CD14-positive monocyte (primary cell): ENCODE measurements around the gene TNKS1BP1. TPM values are rescaled to one million over a fixed set of nuclear protein-coding genes. Genes with fewer than 3 reads are reported as not detected.

Experiments used
- DNase-seq, 3 donors: peaks; one replicate each; pipeline ENCODE4 v3.0.0-alpha.2; 2011 to 2022
- H2AFZ ChIP-seq: 2 replicates; pipeline ENCODE4 v1.6.0; 2012; ENCODE audit warnings: mild to moderate bottlenecking, low read depth, low read length, inconsistent platforms; ENCODE audit not compliant: insufficient read depth, poor library complexity, severe bottlenecking
- H3K27ac ChIP-seq, 2 donors: 1 replicate in 1 of 2; 2 replicates in 1 of 2; pipeline ENCODE4 v1.5.1; 2012 to 2013; ENCODE audit warnings: low read length in 2 of 2, control low read depth in 1 of 2, inconsistent platforms in 1 of 2, low read depth in 1 of 2, mild to moderate bottlenecking in 1 of 2
- H3K27me3 ChIP-seq, 2 donors: one replicate each; pipeline versions ENCODE4 v1.6.0 to v1.6.1; 2011 to 2013; ENCODE audit warnings: low read length in 2 of 2; ENCODE audit not compliant: control insufficient read depth in 2 of 2, insufficient read depth in 2 of 2
- H3K36me3 ChIP-seq, 2 donors: replicated peaks in 1 of 2; 1 replicate in 1 of 2; 2 replicates in 1 of 2; pipeline versions ENCODE4 v1.5.1 to v1.6.1; 2012 to 2013; ENCODE audit warnings: low read length in 2 of 2, control low read depth in 1 of 2, inconsistent platforms in 1 of 2, mild to moderate bottlenecking in 1 of 2; ENCODE audit not compliant: insufficient read depth in 2 of 2, control insufficient read depth in 1 of 2
- H3K4me1 ChIP-seq, 2 donors: 1 replicate in 1 of 2; 2 replicates in 1 of 2; pipeline versions ENCODE4 v1.5.1 to v1.6.1; 2012 to 2013; ENCODE audit warnings: low read length in 2 of 2, control low read depth in 1 of 2, inconsistent platforms in 1 of 2, mild to moderate bottlenecking in 1 of 2, moderate library complexity in 1 of 2; ENCODE audit not compliant: insufficient read depth in 2 of 2, control insufficient read depth in 1 of 2
- H3K4me2 ChIP-seq: replicated peaks from 2 replicates; pipeline ENCODE3; 2012; ENCODE audit warnings: low read length, moderate library complexity, mild to moderate bottlenecking; ENCODE audit not compliant: poor library complexity, severe bottlenecking; ENCODE audit errors: extremely low read depth
- H3K4me3 ChIP-seq, 3 experiments: fragments of 200-600 bp in 1 of 3; sonication (generic) in 1 of 3; replicated peaks in 1 of 3; 1 replicate in 2 of 3; 2 replicates in 1 of 3; pipeline ENCODE4 v1.5.1; 2011 to 2013; ENCODE audit warnings: low read length in 3 of 3, mild to moderate bottlenecking in 3 of 3, control low read depth in 2 of 3, low read depth in 2 of 3, inconsistent platforms in 1 of 3, moderate library complexity in 1 of 3
- H3K79me2 ChIP-seq: 2 replicates; pipeline ENCODE4 v1.6.0; 2012; ENCODE audit warnings: mild to moderate bottlenecking, control low read depth, inconsistent platforms, low read length, moderate library complexity; ENCODE audit not compliant: insufficient read depth
- H3K9ac ChIP-seq: 2 replicates; pipeline ENCODE4 v1.6.0; 2017; ENCODE audit warnings: low read length, mild to moderate bottlenecking; ENCODE audit not compliant: insufficient read depth, poor library complexity, severe bottlenecking
- H3K9me3 ChIP-seq, 2 donors: replicated peaks in 1 of 2; 1 replicate in 1 of 2; 2 replicates in 1 of 2; pipeline versions ENCODE4 v1.5.1 to v1.6.1; 2012 to 2013; ENCODE audit warnings: low read length in 2 of 2, control low read depth in 1 of 2; ENCODE audit not compliant: control insufficient read depth in 1 of 2, insufficient read depth in 1 of 2
- H4K20me1 ChIP-seq: 2 replicates; pipeline ENCODE4 v1.6.0; 2012; ENCODE audit warnings: mild to moderate bottlenecking, low read length, control low read depth, moderate library complexity; ENCODE audit not compliant: insufficient read depth
- H3K27ac Mint-ChIP-seq, 7 donors: one replicate each; pipeline ENCODE4 v1.8.0; 2020; ENCODE audit warnings: mild to moderate bottlenecking in 7 of 7, mixed read lengths in 7 of 7, moderate library complexity in 6 of 7, inconsistent platforms in 2 of 7
- H3K27me3 Mint-ChIP-seq, 3 donors: one replicate each; pipeline ENCODE4 v1.8.0; 2021 to 2022; ENCODE audit warnings: low read depth in 3 of 3, mild to moderate bottlenecking in 3 of 3, mixed read lengths in 3 of 3, moderate library complexity in 3 of 3, inconsistent platforms in 1 of 3
- H3K36me3 Mint-ChIP-seq, 2 donors: one replicate each; pipeline ENCODE4 v1.8.0; 2020; ENCODE audit warnings: mixed read lengths in 2 of 2, inconsistent platforms in 1 of 2, mild to moderate bottlenecking in 1 of 2
- H3K4me1 Mint-ChIP-seq: one replicate; pipeline ENCODE4 v1.8.0; 2020; ENCODE audit warnings: mild to moderate bottlenecking, mixed read lengths
- H3K4me3 Mint-ChIP-seq, 2 donors: one replicate each; pipeline ENCODE4 v1.8.0; 2020; ENCODE audit warnings: mild to moderate bottlenecking in 2 of 2, mixed read lengths in 2 of 2, moderate library complexity in 1 of 2
- H3K9me3 Mint-ChIP-seq, 7 donors: one replicate each; pipeline ENCODE4 v1.8.0; 2020 to 2022; ENCODE audit warnings: mixed read lengths in 7 of 7, mild to moderate bottlenecking in 6 of 7, moderate library complexity in 6 of 7, inconsistent platforms in 2 of 7
- CTCF ChIP-seq: fragments of 200-600 bp; IDR thresholded peaks from one replicate; pipeline ENCODE4 v1.8.0; 2022; ENCODE audit warnings: antibody characterized with exemption, mild to moderate bottlenecking
- WGBS: methylation state at CpG from one replicate; pipeline ENCODE4 v1.1.5; 2013; ENCODE audit warnings: missing lambda C conversion rate; ENCODE audit not compliant: insufficient coverage; 5-methylcytosine and 5-hydroxymethylcytosine counted together
- intact Hi-C, 2 donors: fragments of 100-400 bp; cut with micrococcal nuclease; formaldehyde crosslinking; loops; one replicate each; pipeline versions ENCODE4 v1.15.0 to v1.15.1; 2023
- polyA plus RNA-seq, 3 donors: library from polyadenylated mRNA; depleted of rRNA in 1 of 3; unstranded in 2 of 3; stranded (reverse) in 1 of 3; fragments of 300-500 nt in 2 of 3; fragments of >200 nt in 1 of 3; fragmentation: Illumina TruSeq in 2 of 3; gene quantifications; 1 replicate in 2 of 3; 2 replicates in 1 of 3; pipeline ENCODE4 v1.2.3, GENCODE V29; 2012 to 2021

The TNKS1BP1 gene
- polyA plus RNA-seq, 3 donors: 0.29 to 1.2 (median 0.50) TPM

- no peak overlapping the region for H3K4me3 ChIP-seq
- no peak for DNase-seq
- H3K4me3 Mint-ChIP-seq: no peak overlapping the region
- intact Hi-C loops: no loop called here
- H3K9me3 Mint-ChIP-seq: peaks cover 0 to 2% (median 0%) of the 10 kb centered on the region in 7 donors
- no peak overlapping the region for H2AFZ ChIP-seq
- no peaks in the 10 kb centered on the region for H3K36me3 ChIP-seq
- no peaks in the 10 kb centered on the region for H4K20me1 ChIP-seq
- H3K4me1 Mint-ChIP-seq: peaks cover 7% of the 10 kb centered on the region
- no peak for TF ChIP-seq CTCF
- no peak overlapping the region for H3K27ac ChIP-seq
- H3K9me3 ChIP-seq: no peaks in the 10 kb centered on the region
- no peaks in the 10 kb centered on the region for H3K36me3 Mint-ChIP-seq
- peaks cover 7 to 11% (median 9%) of the 10 kb centered on the region in 3 donors for H3K27me3 Mint-ChIP-seq
- 84% methylated on average over 5 of the region's 6 CpGs for WGBS
- no peaks in the 10 kb centered on the region for H3K79me2 ChIP-seq
- H3K27me3 ChIP-seq: no peaks in the 10 kb centered on the region
- H3K4me1 ChIP-seq: peaks cover 3 to 4% of the 10 kb centered on the region in 2 donors
- no peak overlapping the region for H3K9ac ChIP-seq
- H3K4me2 ChIP-seq: no peak overlapping the region
- no peak overlapping the region for H3K27ac Mint-ChIP-seq
Measured at GRCh38 chr11:57341250-57341808, 16.6 kb upstream of the TNKS1BP1 start.

DNA sequence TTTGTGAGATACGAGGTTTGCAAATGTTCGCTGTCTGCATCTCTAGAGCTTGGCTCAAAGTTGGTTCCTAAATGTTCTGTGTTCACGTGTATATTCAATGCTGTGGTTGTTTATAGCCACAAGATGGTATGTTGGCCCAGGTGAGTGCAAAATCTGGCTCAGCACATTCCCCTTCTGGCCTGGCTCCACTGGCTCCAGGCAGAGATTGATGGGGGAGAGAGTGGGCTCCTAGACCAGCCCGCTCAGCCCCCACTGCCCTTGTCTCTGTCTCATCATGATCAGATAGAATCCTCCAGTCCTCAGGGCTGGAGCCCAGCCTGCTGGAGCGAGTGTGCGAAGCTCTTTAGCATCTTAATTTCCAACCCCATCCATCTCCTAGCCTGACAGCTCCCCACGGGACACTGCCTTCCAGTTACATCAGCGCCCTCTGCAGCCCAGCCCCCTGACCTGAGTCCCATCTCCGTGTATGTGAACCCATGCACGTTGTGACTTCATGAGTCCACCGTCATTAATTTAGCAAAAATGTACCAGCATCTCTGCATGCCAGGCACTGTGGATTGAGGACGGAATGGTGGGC lies 15.4 kb upstream of the TNKS1BP1 start:
- no peak overlapping the region for H3K4me3 Mint-ChIP-seq
- DNase-seq: no peak
- WGBS: 56% methylated on average over 11 of the region's 12 CpGs

More for the DNA sequence above, 15.4 kb upstream of the TNKS1BP1 start:
- H3K27me3 Mint-ChIP-seq: peaks cover 7 to 11% (median 8%) of the 10 kb centered on the region in 3 donors
- Histone ChIP-seq H4K20me1 (no peaks in the 10 kb centered on the region), H3K27ac (no peak overlapping the region), H3K9ac (no peak overlapping the region), H3K4me1 (peaks cover 9 to 11% of the 10 kb centered on the region in 2 donors), H2AFZ (no peak overlapping the region), H3K27me3 (no peaks in the 10 kb centered on the region), H3K4me2 (no peak overlapping the region), H3K36me3 (no peaks in the 10 kb centered on the region), H3K79me2 (peaks cover 4% of the 10 kb centered on the region), H3K4me3 (no peak overlapping the region), H3K9me3 (no peaks in the 10 kb centered on the region)
- H3K9me3 Mint-ChIP-seq: peaks cover 0 to 2% (median 0%) of the 10 kb centered on the region in 7 donors
- H3K36me3 Mint-ChIP-seq: no peaks in the 10 kb centered on the region
- peak overlapping the region in 1 of 7 donors; percentile 59 for H3K27ac Mint-ChIP-seq
- peaks cover 10% of the 10 kb centered on the region for H3K4me1 Mint-ChIP-seq
- intact Hi-C loops: no loop called here
- TF ChIP-seq CTCF: no peak
